Neutrophil (primary cell): ENCODE results near the gene TREML1.

Source experiments
- H3K27ac ChIP-seq: fragments of 200-600 bp; sonication (generic); 2 replicates; pipeline ENCODE4 v1.5.1; 2016; ENCODE audit warnings: mild to moderate bottlenecking, moderate library complexity
- H3K27me3 ChIP-seq: fragments of 200-600 bp; sonication (generic); 2 replicates; pipeline ENCODE4 v1.6.0; 2016; ENCODE audit warnings: mild to moderate bottlenecking
- H3K36me3 ChIP-seq: fragments of 200-600 bp; sonication (generic); 2 replicates; pipeline ENCODE4 v1.5.1; 2017
- H3K4me1 ChIP-seq, 2 experiments: fragments of 200-600 bp in 1 of 2; sonication (generic) in 1 of 2; 1 replicate in 1 of 2; 2 replicates in 1 of 2; pipeline versions ENCODE4 v1.5.1 to v1.6.1; 2013 to 2016; ENCODE audit warnings: low read depth in 1 of 2, low read length in 1 of 2, mild to moderate bottlenecking in 1 of 2, moderate library complexity in 1 of 2; ENCODE audit not compliant: control insufficient read depth in 1 of 2, insufficient read depth in 1 of 2
- H3K4me3 ChIP-seq, 2 experiments: fragments of 200-600 bp in 1 of 2; sonication (generic) in 1 of 2; 1 replicate in 1 of 2; 2 replicates in 1 of 2; pipeline ENCODE4 v1.5.1; 2013 to 2016; ENCODE audit warnings: low read depth in 1 of 2, low read length in 1 of 2, mild to moderate bottlenecking in 1 of 2, moderate library complexity in 1 of 2
- H3K9me3 ChIP-seq: fragments of 200-600 bp; sonication (generic); 2 replicates; pipeline ENCODE4 v1.5.1; 2016
- CTCF ChIP-seq: fragments of 200-600 bp; sonication (generic); IDR thresholded peaks from 2 replicates; pipeline ENCODE4 v1.5.1; 2016; ENCODE audit warnings: antibody characterized with exemption

The TREML1 gene

GRCh38 chr6:41153992-41154625 is at the start of gene TREML1:
TREML1 (minus strand) TSS chr6:41154347; CDS start chr6:41154288, 59 bp downstream.
- Histone ChIP-seq H3K27ac (no peak within 1 kb of the TSS), H3K4me3 (no peak within 1 kb of the TSS), H3K27me3 (no peaks in the 10 kb centered on the region), H3K36me3 (no peaks in the 10 kb centered on the region), H3K4me1 (peaks cover 11 to 13% of the 10 kb centered on the region in 2 experiments), H3K9me3 (no peaks in the 10 kb centered on the region)
- TF ChIP-seq CTCF, result no peak

- Histone ChIP-seq H3K27ac (peak overlapping the region; percentile 99), H3K4me3 (peak overlapping the region; percentile 59 to 65), H3K4me1 (peaks cover 62 to 64% of the 10 kb centered on the region in 2 experiments)
Observed at GRCh38 chr6:41201764-41202173, 47.6 kb upstream of the TREML1 start.

GRCh38 chr6:41200901-41201763 is 47.0 kb upstream of the TREML1 start, which contains the start of gene TREML2:
TREML2 (minus strand) TSS chr6:41201149; CDS start chr6:41201008, 141 bp downstream.
- Histone ChIP-seq H3K9me3 (no peaks in the 10 kb centered on the region), H3K4me3 (peak within 1 kb of the TSS; percentile 59 to 65), H3K36me3 (peaks cover 25% of the 10 kb centered on the region), H3K27ac (peak within 1 kb of the TSS; percentile 99), H3K4me1 (peaks cover 68 to 69% of the 10 kb centered on the region in 2 experiments), H3K27me3 (no peaks in the 10 kb centered on the region)
- no peak for TF ChIP-seq CTCF

More at GRCh38 chr6:41201764-41202173, 47.6 kb upstream of the TREML1 start:
- Histone ChIP-seq H3K27me3 (no peaks in the 10 kb centered on the region), H3K36me3 (peaks cover 18% of the 10 kb centered on the region), H3K9me3 (no peaks in the 10 kb centered on the region)
- no peak for TF ChIP-seq CTCF

- no peaks in the 10 kb centered on the region for H3K9me3 ChIP-seq
- peaks cover 32% of the 10 kb centered on the region for H3K36me3 ChIP-seq
- no peaks in the 10 kb centered on the region for H3K27me3 ChIP-seq
- peak; percentile 26 for TF ChIP-seq CTCF
- H3K4me3 ChIP-seq, result peak overlapping the region; percentile 59 to 65
- peak overlapping the region; percentile 99 for H3K27ac ChIP-seq
- H3K4me1 ChIP-seq, result peaks cover 76% of the 10 kb centered on the region in 2 experiments
Observed at GRCh38 chr6:41200296-41200900, 46.3 kb upstream of the TREML1 start.

GRCh38 chr6:41199552-41200246 is 45.6 kb upstream of the TREML1 start:
- H3K27ac ChIP-seq, result peak overlapping the region; percentile 99
- no peaks in the 10 kb centered on the region for H3K27me3 ChIP-seq
- peaks cover 39% of the 10 kb centered on the region for H3K36me3 ChIP-seq
- peaks cover 78 to 79% of the 10 kb centered on the region in 2 experiments for H3K4me1 ChIP-seq
- H3K4me3 ChIP-seq, result peak overlapping the region; percentile 59 to 65
- no peak for TF ChIP-seq CTCF
- no peaks in the 10 kb centered on the region for H3K9me3 ChIP-seq
